Measurements from ENCODE around the gene NCOR1.

NCOR1 gene

GRCh38 chr17:16215273-16215964 is at the start of gene NCOR1:
TSS of gene NCOR1 (minus strand) at chr17:16215534. CDS start at chr17:16194569, 20,965 bp downstream.
- CTCF ChIA-PET = interaction anchor here (0.6 to 1.1 kb wide), 3 partner anchors 37 to 271 kb away, joined by 3 to 4 read pairs (median 4); no protein-coding TSS in a partner anchor
- POLR2A ChIA-PET (ENCODE audit: low non-redundant PET) = interaction anchor here (0.5 to 1.0 kb wide), 3 partner anchors 48 to 137 kb away, joined by 3 read pairs; no protein-coding TSS in a partner anchor
- peak within 1 kb of the TSS; percentile 95 for H3K27ac ChIP-seq
- peak; percentile 86 for DNase-seq (ENCODE audit: low spot score)
- 0 out of 2 replicates have a peak, but pooled peaks have one; percentile 26 for TF ChIP-seq CTCF (conservative IDR thresholded peaks at IDR 0.05; ENCODE audit: low read depth)

- TF ChIP-seq CTCF (conservative IDR thresholded peaks at IDR 0.05; ENCODE audit: low read depth) = no peak
- CTCF ChIA-PET = interaction anchor here (0.6 kb wide), 1 partner anchor 10 kb away, joined by 4 read pairs; no protein-coding TSS in a partner anchor
- no peak overlapping the region for H3K27ac ChIP-seq
- POLR2A ChIA-PET (ENCODE audit: low non-redundant PET) = no interaction called here
- DNase-seq (ENCODE audit: low spot score) = no peak
Measured at GRCh38 chr17:16262201-16262600, 46.9 kb upstream of the NCOR1 start.

GRCh38 chr17:16261049-16261448 is 45.7 kb upstream of the NCOR1 start:
- POLR2A ChIA-PET (ENCODE audit: low non-redundant PET) = no interaction called here
- H3K27ac ChIP-seq = no peak overlapping the region
- TF ChIP-seq CTCF (conservative IDR thresholded peaks at IDR 0.05; ENCODE audit: low read depth) = no peak
- no peak for DNase-seq (ENCODE audit: low spot score)
- CTCF ChIA-PET = no interaction called here

GRCh38 chr17:16259926-16260325 is 44.6 kb upstream of the NCOR1 start:
- no peak for DNase-seq (ENCODE audit: low spot score)
- ChIA-PET CTCF (no interaction called here), POLR2A (ENCODE audit: low non-redundant PET) (no interaction called here)
- no peak overlapping the region for H3K27ac ChIP-seq
- no peak for TF ChIP-seq CTCF (conservative IDR thresholded peaks at IDR 0.05; ENCODE audit: low read depth)

- ChIA-PET CTCF (interaction anchor here (0.7 kb wide), 1 partner anchor 940 kb away, joined by 3 read pairs; no protein-coding TSS in a partner anchor), POLR2A (ENCODE audit: low non-redundant PET) (no interaction called here)
Measured at GRCh38 chr17:16258901-16259300, 43.6 kb upstream of the NCOR1 start.

GRCh38 chr17:16255481-16255921 is 40.2 kb upstream of the NCOR1 start:
- DNase-seq (ENCODE audit: low spot score) = no peak
- CTCF ChIA-PET = interaction anchor here (0.5 kb wide), 1 partner anchor 13 kb away, joined by 3 read pairs; no protein-coding TSS in a partner anchor
- no peak for TF ChIP-seq CTCF (conservative IDR thresholded peaks at IDR 0.05; ENCODE audit: low read depth)
- POLR2A ChIA-PET (ENCODE audit: low non-redundant PET) = no interaction called here
- H3K27ac ChIP-seq = no peak overlapping the region

More at GRCh38 chr17:16258901-16259300, 43.6 kb upstream of the NCOR1 start:
- no peak for DNase-seq (ENCODE audit: low spot score)
- TF ChIP-seq CTCF (conservative IDR thresholded peaks at IDR 0.05; ENCODE audit: low read depth) = no peak
- no peak overlapping the region for H3K27ac ChIP-seq

Data from RWPE1 (cell line).